ENCODE data around the gene PTGDS. TPM values are rescaled to one million over a fixed set of nuclear protein-coding genes. Genes with fewer than 3 reads are reported as not detected.

PTGDS gene
- total and polyA plus RNA-seq, 10 of the 15 experiments (the other 5 are each of a cell fraction or from before 2014, with no cell fraction given), result not detected

DNA sequence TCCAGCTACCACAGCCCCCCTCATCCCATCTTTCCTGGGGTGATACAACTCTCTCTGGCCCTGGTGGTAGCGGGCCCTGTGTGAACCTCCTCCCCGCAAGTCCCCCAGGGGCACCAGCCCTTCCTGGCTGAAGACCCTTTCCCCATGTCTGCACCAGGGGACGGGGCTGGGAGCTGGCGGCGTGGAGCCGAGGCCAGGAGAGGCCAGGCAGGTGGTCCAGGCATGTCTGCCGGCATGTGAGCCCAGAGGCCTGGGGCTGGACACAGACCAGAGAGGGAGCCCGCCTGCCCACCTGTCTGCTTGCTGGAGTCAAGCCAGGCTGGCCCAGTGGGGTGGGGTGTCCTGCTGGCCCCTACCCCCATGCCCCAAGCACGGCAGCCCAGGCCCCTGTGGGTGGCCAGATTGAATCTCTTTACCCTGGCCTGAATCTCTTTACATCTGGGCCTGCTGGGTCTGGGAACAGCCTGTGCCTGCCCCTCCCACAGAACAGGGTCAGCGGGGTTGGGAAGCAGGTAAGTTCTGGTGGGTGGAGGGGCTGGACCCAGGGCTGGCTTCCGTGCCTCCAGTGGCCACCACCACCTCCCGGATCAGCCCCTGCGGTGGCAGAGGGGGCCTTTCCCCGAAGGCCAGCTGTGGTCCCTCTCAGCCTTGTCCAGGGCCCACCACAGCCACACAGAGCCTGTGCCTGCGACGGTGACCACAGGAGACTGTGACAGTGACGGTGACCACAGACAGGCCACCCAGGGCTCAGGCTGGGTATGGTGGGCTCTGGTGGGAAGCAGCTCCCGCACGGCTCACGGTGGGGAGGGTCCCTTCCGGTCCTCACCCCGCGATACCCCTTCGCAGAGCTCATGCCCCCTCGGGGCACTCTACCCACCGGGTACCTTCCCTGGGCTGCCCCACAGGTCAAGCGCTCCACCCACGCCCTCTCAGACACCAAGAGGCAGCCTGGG, 18.1 kb upstream of the PTGDS start:
- in situ Hi-C loops (cut with MboI) (no loop called here), intact Hi-C loops (cut with micrococcal nuclease; ENCODE audit: unreplicated experiment) (no loop called here)
- Histone ChIP-seq H3K4me3 (no peak overlapping the region), H4K20me1 (ENCODE audit: control insufficient read depth, insufficient read depth) (no peaks in the 10 kb centered on the region), H3K27ac (ENCODE audit: control insufficient read depth, insufficient read depth) (no peak overlapping the region), H3K9me3 (replicated peaks; ENCODE audit: control insufficient read depth, insufficient read depth, low read length) (no peaks in the 10 kb centered on the region), H3K4me1 (ENCODE audit: control insufficient read depth, insufficient read depth, low read length) (no peaks in the 10 kb centered on the region), H3K27me3 (replicated peaks in 1 of 2; ENCODE audit: control insufficient read depth in 2 of 2, insufficient read depth in 2 of 2, low read length in 1 of 2) (no peaks in the 10 kb centered on the region), H3K36me3 (ENCODE audit: control insufficient read depth in 2 of 2, insufficient read depth in 2 of 2, low read length in 1 of 2) (no peaks in the 10 kb centered on the region), H3K79me2 (ENCODE audit: control insufficient read depth, insufficient read depth, low read length) (no peaks in the 10 kb centered on the region), H3K4me2 (ENCODE audit: control insufficient read depth, insufficient read depth) (no peak overlapping the region), H2AFZ (ENCODE audit: control insufficient read depth, low read depth, low read length) (no peak overlapping the region), H3K9ac (ENCODE audit: control insufficient read depth, insufficient read depth, low read length) (no peak overlapping the region)
- WGBS (ENCODE audit: insufficient coverage, insufficient replicate concordance, low lambda C conversion rate, missing lambda C conversion rate), result 53% methylated on average over 27 of the region's 28 CpGs
- ATAC-seq, result no peak
- no TSS peak for BruUV-seq (replicated peaks)
- DNase-seq (ENCODE audit: low read depth, low spot score), result no peak
- ChIA-PET SMC1A (ENCODE audit: uncharacterized antibody, unreplicated experiment) (no interaction called here), POLR2A (interaction anchor here (0.6 kb wide), 1 partner anchor 110 kb away, joined by 4 read pairs; no protein-coding TSS in a partner anchor), RAD21 (ENCODE audit: unreplicated experiment) (interaction anchor here (1.3 kb wide), 1 partner anchor 11 kb away, joined by 3 read pairs; no protein-coding TSS in a partner anchor), CTCF (no interaction called here)
- FAIRE-seq, result no peak
- TF ChIP-seq RCOR1 (conservative IDR thresholded peaks at IDR 0.05; ENCODE audit: low read depth, low read length) (no peak), SREBF2 (IDR thresholded peaks at IDR 0.05; ENCODE audit: low read length) (no peak), ZZZ3 (IDR thresholded peaks at IDR 0.05; ENCODE audit: control insufficient read depth, insufficient read length, low read depth) (no peak), CBX3 (IDR thresholded peaks at IDR 0.05; ENCODE audit: borderline replicate concordance, low read depth) (no peak), ZNF24 (IDR thresholded peaks at IDR 0.05) (no peak), SP1 (IDR thresholded peaks at IDR 0.05; ENCODE audit: low read depth, low read length) (no peak), WRNIP1 (IDR thresholded peaks at IDR 0.05; ENCODE audit: borderline replicate concordance, low read depth, low read length) (no peak), SIX5 (IDR thresholded peaks at IDR 0.05; ENCODE audit: low read depth, low read length, severe bottlenecking) (no peak), NFYB (IDR thresholded peaks at IDR 0.05; ENCODE audit: insufficient read depth, low read depth, low read length) (no peak)
- TF ChIP-seq, protein P1, sequence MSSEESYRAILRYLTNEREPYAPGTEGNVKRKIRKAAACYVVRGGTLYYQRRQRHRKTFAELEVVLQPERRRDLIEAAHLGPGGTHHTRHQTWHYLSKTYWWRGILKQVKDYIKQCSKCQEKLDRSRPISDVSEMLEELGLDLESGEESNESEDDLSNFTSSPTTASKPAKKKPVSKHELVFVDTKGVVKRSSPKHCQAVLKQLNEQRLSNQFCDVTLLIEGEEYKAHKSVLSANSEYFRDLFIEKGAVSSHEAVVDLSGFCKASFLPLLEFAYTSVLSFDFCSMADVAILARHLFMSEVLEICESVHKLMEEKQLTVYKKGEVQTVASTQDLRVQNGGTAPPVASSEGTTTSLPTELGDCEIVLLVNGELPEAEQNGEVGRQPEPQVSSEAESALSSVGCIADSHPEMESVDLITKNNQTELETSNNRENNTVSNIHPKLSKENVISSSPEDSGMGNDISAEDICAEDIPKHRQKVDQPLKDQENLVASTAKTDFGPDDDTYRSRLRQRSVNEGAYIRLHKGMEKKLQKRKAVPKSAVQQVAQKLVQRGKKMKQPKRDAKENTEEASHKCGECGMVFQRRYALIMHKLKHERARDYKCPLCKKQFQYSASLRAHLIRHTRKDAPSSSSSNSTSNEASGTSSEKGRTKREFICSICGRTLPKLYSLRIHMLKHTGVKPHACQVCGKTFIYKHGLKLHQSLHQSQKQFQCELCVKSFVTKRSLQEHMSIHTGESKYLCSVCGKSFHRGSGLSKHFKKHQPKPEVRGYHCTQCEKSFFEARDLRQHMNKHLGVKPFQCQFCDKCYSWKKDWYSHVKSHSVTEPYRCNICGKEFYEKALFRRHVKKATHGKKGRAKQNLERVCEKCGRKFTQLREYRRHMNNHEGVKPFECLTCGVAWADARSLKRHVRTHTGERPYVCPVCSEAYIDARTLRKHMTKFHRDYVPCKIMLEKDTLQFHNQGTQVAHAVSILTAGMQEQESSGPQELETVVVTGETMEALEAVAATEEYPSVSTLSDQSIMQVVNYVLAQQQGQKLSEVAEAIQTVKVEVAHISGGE (CRISPR knock-in tag; IDR thresholded peaks at IDR 0.05), result no peak
- TF ChIP-seq, protein P2, sequence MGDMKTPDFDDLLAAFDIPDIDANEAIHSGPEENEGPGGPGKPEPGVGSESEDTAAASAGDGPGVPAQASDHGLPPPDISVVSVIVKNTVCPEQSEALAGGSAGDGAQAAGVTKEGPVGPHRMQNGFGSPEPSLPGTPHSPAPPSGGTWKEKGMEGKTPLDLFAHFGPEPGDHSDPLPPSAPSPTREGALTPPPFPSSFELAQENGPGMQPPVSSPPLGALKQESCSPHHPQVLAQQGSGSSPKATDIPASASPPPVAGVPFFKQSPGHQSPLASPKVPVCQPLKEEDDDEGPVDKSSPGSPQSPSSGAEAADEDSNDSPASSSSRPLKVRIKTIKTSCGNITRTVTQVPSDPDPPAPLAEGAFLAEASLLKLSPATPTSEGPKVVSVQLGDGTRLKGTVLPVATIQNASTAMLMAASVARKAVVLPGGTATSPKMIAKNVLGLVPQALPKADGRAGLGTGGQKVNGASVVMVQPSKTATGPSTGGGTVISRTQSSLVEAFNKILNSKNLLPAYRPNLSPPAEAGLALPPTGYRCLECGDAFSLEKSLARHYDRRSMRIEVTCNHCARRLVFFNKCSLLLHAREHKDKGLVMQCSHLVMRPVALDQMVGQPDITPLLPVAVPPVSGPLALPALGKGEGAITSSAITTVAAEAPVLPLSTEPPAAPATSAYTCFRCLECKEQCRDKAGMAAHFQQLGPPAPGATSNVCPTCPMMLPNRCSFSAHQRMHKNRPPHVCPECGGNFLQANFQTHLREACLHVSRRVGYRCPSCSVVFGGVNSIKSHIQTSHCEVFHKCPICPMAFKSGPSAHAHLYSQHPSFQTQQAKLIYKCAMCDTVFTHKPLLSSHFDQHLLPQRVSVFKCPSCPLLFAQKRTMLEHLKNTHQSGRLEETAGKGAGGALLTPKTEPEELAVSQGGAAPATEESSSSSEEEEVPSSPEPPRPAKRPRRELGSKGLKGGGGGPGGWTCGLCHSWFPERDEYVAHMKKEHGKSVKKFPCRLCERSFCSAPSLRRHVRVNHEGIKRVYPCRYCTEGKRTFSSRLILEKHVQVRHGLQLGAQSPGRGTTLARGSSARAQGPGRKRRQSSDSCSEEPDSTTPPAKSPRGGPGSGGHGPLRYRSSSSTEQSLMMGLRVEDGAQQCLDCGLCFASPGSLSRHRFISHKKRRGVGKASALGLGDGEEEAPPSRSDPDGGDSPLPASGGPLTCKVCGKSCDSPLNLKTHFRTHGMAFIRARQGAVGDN (IDR thresholded peaks at IDR 0.05), result no peak
- TF ChIP-seq, protein P3, sequence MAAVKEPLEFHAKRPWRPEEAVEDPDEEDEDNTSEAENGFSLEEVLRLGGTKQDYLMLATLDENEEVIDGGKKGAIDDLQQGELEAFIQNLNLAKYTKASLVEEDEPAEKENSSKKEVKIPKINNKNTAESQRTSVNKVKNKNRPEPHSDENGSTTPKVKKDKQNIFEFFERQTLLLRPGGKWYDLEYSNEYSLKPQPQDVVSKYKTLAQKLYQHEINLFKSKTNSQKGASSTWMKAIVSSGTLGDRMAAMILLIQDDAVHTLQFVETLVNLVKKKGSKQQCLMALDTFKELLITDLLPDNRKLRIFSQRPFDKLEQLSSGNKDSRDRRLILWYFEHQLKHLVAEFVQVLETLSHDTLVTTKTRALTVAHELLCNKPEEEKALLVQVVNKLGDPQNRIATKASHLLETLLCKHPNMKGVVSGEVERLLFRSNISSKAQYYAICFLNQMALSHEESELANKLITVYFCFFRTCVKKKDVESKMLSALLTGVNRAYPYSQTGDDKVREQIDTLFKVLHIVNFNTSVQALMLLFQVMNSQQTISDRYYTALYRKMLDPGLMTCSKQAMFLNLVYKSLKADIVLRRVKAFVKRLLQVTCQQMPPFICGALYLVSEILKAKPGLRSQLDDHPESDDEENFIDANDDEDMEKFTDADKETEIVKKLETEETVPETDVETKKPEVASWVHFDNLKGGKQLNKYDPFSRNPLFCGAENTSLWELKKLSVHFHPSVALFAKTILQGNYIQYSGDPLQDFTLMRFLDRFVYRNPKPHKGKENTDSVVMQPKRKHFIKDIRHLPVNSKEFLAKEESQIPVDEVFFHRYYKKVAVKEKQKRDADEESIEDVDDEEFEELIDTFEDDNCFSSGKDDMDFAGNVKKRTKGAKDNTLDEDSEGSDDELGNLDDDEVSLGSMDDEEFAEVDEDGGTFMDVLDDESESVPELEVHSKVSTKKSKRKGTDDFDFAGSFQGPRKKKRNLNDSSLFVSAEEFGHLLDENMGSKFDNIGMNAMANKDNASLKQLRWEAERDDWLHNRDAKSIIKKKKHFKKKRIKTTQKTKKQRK (IDR thresholded peaks at IDR 0.05; ENCODE audit: low read depth, low read length), result no peak
